Lung (tissue), 12 donors: Measurements from ENCODE around the gene PLEKHO2. TPM values are rescaled to one million over a fixed set of nuclear protein-coding genes. Genes with fewer than 3 reads are reported as not detected.

ENCODE experiments used
- ATAC-seq: fragments of 200-7000 bp; cut with Tn5 transposase; one replicate; pipeline ENCODE4 v1.9.1; 2020; ENCODE audit warnings: moderate number of reproducible peaks; ENCODE audit not compliant: insufficient read depth, low FRiP score
- DNase-seq, 3 donors: peaks; one replicate each; pipeline ENCODE4 v3.0.0-alpha.2; 2013 to 2017
- H3K27ac ChIP-seq, 2 donors: one replicate each; pipeline ENCODE4 v1.5.1; 2013; ENCODE audit warnings: mild to moderate bottlenecking in 2 of 2, moderate library complexity in 2 of 2, control low read depth in 1 of 2, inconsistent platforms in 1 of 2, low read depth in 1 of 2, low read length in 1 of 2
- H3K27me3 ChIP-seq, 3 donors: one replicate each; pipeline ENCODE4 v1.5.1; 2013; ENCODE audit warnings: low read length in 2 of 3; ENCODE audit not compliant: control insufficient read depth in 3 of 3, insufficient read depth in 3 of 3
- H3K36me3 ChIP-seq, 4 donors: one replicate each; pipeline ENCODE4 v1.5.1; 2013; ENCODE audit warnings: low read length in 4 of 4, mild to moderate bottlenecking in 1 of 4, moderate library complexity in 1 of 4; ENCODE audit not compliant: control insufficient read depth in 4 of 4, insufficient read depth in 4 of 4
- H3K4me1 ChIP-seq, 5 donors: one replicate each; pipeline ENCODE4 v1.5.1; 2013; ENCODE audit warnings: low read length in 5 of 5, mild to moderate bottlenecking in 2 of 5, moderate library complexity in 1 of 5; ENCODE audit not compliant: control insufficient read depth in 5 of 5, insufficient read depth in 5 of 5
- H3K4me3 ChIP-seq: one replicate; pipeline ENCODE4 v1.5.1; 2013; ENCODE audit warnings: mild to moderate bottlenecking, control low read depth, moderate library complexity
- H3K9ac ChIP-seq, 2 donors: one replicate each; pipeline ENCODE4 v1.5.1; 2013; ENCODE audit warnings: low read length in 2 of 2, control low read depth in 1 of 2; ENCODE audit not compliant: insufficient read depth in 1 of 2
- H3K9me3 ChIP-seq, 4 donors: one replicate each; pipeline ENCODE4 v1.5.1; 2013; ENCODE audit warnings: low read length in 3 of 4, mild to moderate bottlenecking in 1 of 4, moderate library complexity in 1 of 4; ENCODE audit not compliant: control insufficient read depth in 4 of 4, insufficient read depth in 3 of 4
- WGBS, 2 donors: extraction: QIAGEN DNeasy Blood & Tissue Kit; methylation state at CpG; one replicate each; pipeline ENCODE4 v1.1.7; 2013; 5-methylcytosine and 5-hydroxymethylcytosine counted together
- polyA plus RNA-seq, 2 donors: library from polyadenylated mRNA; stranded (reverse); fragments of 200-250 nt; gene quantifications; one replicate each; pipeline ENCODE4 v1.2.1, GENCODE V29; 2013
- total RNA-seq, 2 donors: library from RNA; depleted of rRNA in 1 of 2; stranded (reverse); fragments of >200 nt in 1 of 2; gene quantifications; one replicate each; pipeline ENCODE4 v1.2.1, GENCODE V29; 2014 to 2021
- TF ChIP-seq, protein P1 (sequence below): IDR thresholded peaks from 2 replicates; pipeline ENCODE4 v1.5.1; 2012; ENCODE audit warnings: mild to moderate bottlenecking; ENCODE audit errors: control extremely low read depth, extremely low read depth
- donor health status: control.
- donor health status: control.
- donor health status: Bipolar disorder and iron deficiency.
- donor health status: healthy.
- donor health status: DM: yes; HTN: yes; CAD: no.

The PLEKHO2 gene
- total and polyA plus RNA-seq, 4 donors: 25.6 to 84.1 (median 56.1) TPM

DNA sequence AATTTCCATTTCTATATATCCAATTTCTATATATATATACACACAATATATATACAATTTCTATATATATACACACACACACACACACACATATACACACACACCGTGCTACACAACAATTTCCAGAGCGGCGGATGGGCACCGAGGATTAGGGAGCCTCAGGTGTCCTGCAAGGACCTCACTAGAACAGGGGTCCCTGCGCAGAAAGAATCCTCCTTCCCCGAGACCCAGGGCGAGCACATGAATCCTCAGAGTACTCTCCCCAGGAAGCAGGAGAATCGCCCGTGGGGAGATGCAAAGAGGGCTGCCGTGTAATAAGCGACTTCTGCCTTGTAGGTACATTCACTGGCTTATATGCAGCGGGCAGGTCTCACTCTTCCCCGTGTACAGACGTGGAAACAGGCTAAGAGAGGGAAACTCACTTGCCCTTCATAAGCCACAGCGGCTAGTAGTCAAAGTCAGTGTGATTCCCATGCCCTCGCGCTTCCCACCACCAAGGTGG, 16.7 kb upstream of the PLEKHO2 start:
- H3K9ac ChIP-seq: peak overlapping the region in 1 of 2 donors; percentile 1
- TF ChIP-seq, protein P1, sequence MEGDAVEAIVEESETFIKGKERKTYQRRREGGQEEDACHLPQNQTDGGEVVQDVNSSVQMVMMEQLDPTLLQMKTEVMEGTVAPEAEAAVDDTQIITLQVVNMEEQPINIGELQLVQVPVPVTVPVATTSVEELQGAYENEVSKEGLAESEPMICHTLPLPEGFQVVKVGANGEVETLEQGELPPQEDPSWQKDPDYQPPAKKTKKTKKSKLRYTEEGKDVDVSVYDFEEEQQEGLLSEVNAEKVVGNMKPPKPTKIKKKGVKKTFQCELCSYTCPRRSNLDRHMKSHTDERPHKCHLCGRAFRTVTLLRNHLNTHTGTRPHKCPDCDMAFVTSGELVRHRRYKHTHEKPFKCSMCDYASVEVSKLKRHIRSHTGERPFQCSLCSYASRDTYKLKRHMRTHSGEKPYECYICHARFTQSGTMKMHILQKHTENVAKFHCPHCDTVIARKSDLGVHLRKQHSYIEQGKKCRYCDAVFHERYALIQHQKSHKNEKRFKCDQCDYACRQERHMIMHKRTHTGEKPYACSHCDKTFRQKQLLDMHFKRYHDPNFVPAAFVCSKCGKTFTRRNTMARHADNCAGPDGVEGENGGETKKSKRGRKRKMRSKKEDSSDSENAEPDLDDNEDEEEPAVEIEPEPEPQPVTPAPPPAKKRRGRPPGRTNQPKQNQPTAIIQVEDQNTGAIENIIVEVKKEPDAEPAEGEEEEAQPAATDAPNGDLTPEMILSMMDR: no peak
- DNase-seq: no peak
- H3K36me3 ChIP-seq: no peaks in the 10 kb centered on the region
- H3K27me3 ChIP-seq: peaks cover 0 to 7% (median 0%) of the 10 kb centered on the region in 3 donors
- no peak overlapping the region for H3K4me3 ChIP-seq
- H3K9me3 ChIP-seq: no peaks in the 10 kb centered on the region
- no peak for ATAC-seq
- H3K4me1 ChIP-seq: peaks cover 0 to 23% (median 8%) of the 10 kb centered on the region in 5 donors
- no peak overlapping the region for H3K27ac ChIP-seq
- WGBS, 2 donors: 1 to 2% methylated on average over 17 of the region's 17 CpGs

DNA sequence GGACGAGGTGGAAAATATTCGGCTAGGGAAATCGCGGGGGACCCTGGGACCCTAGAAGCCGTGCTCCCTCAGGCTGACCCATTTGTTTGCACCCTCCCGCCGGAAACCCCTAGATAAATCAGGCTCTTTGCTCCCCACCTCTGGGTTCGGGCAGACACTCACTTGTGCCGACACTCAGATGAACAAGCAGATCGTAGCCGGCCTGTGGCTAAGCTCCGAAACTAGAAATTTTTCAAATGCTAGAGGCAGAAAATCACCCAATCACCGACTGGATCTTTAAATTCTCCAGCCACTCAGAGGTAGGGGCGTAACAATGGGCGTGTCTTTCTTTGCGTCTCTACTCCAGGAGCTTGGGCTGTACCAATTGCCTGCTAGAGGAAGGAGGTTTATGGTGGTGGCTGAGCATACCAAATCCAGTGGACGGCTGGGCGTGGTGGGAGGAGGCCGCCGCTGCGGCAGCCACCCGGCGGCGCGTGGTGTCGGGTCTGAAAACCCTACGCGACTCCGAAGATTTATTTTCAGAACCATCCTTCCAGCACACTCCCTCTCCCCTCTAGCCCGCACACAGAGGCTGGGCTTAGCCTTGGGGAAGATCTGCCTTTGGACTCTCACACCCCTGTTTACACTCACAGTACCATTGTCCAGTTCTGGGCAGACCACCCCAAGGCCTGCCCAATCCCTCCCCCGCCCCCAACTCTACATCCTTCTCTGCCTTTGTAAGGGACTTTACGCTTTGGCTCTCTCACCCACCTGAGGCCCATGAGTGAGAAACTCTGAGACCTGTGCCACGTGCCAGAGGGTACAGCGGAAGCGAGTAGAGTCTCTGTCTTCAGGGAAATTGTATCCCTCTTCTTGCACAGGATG, 16.1 kb upstream of the PLEKHO2 start, which contains the start of gene PIF1:
Gene PIF1 (minus strand): TSS at position 217 of the 864 bp plus-strand sequence. CDS start 1,312 bp downstream, outside the sequence.
- H3K4me3 ChIP-seq: no peak within 1 kb of the TSS
- peaks cover 0 to 23% (median 8%) of the 10 kb centered on the region in 5 donors for H3K4me1 ChIP-seq
- H3K36me3 ChIP-seq: no peaks in the 10 kb centered on the region
- H3K27ac ChIP-seq: peak within 1 kb of the TSS; percentile 26 to 37
- TF ChIP-seq, protein P1: no peak
- peaks cover 0 to 7% (median 0%) of the 10 kb centered on the region in 3 donors for H3K27me3 ChIP-seq
- H3K9me3 ChIP-seq: no peaks in the 10 kb centered on the region
- ATAC-seq: peak; percentile 97
- H3K9ac ChIP-seq: peak within 1 kb of the TSS; percentile 41 to 73
- WGBS, 2 donors: 6 to 8% methylated on average over 35 of the region's 35 CpGs
- DNase-seq: peak; percentile 96 to 100 (median 99)

DNA sequence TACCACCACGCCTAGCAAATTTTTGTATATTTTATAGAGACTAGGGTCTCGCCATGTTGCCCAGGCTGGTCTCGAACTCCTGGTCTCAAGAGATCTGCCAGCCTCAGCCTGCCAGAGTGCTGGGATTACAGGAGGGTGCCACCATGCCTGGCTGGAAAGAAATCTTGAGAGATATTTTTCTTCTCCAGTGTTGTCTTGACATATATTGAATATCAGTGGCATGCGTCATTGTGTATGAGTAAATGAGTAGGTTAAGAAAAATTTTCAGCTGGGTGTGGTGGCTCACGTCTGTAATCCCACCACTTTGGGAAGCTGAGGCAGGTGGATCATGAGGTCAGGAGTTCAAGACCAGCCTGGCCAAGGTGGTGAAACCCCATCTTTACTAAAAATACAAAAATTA, 12.7 kb upstream of the PLEKHO2 start:
- 92 to 95% methylated on average over 5 of the region's 5 CpGs for WGBS, 2 donors
- DNase-seq: no peak
- Histone ChIP-seq H3K27ac (no peak overlapping the region), H3K27me3 (peaks cover 0 to 7% (median 0%) of the 10 kb centered on the region in 3 donors), H3K4me3 (no peak overlapping the region), H3K4me1 (peaks cover 0 to 16% (median 8%) of the 10 kb centered on the region in 5 donors), H3K9ac (no peak overlapping the region), H3K36me3 (no peaks in the 10 kb centered on the region), H3K9me3 (no peaks in the 10 kb centered on the region)
- TF ChIP-seq, protein P1: no peak
- ATAC-seq: no peak
